Prostate gland (tissue), 2 donors: ENCODE measurements around the gene RPS3. TPM values are rescaled to one million over a fixed set of nuclear protein-coding genes. Genes with fewer than 3 reads are reported as not detected.
A peak's percentile ranks its signal among the peaks of the same experiment; 100 is the strongest.

Experiments used
- DNase-seq: peaks from one replicate; pipeline ENCODE4 v3.0.0-alpha.2; 2019; ENCODE audit warnings: low spot score
- H3K27ac ChIP-seq, 2 donors: fragments of 200-600 bp; sonication (generic); 2 replicates each; pipeline ENCODE4 v1.5.1; 2017 to 2019
- H3K27me3 ChIP-seq: fragments of 200-600 bp; sonication (generic); replicated peaks from 2 replicates; pipeline ENCODE4 v1.5.1; 2019; ENCODE audit not compliant: insufficient read depth
- H3K36me3 ChIP-seq, 2 donors: fragments of 200-600 bp; sonication (generic); 1 replicate in 1 of 2; 2 replicates in 1 of 2; pipeline versions ENCODE4 v1.5.1 to v1.8.1; 2017 to 2019
- H3K4me1 ChIP-seq: fragments of 200-600 bp; sonication (generic); replicated peaks from 2 replicates; pipeline ENCODE4 v1.5.1; 2019
- H3K4me3 ChIP-seq, 2 donors: fragments of 200-600 bp; sonication (generic); 2 replicates each; pipeline ENCODE4 v1.5.1; 2017 to 2019
- H3K9me3 ChIP-seq: fragments of 200-600 bp; sonication (generic); 2 replicates; pipeline ENCODE4 v1.5.1; 2017
- CTCF ChIP-seq, 4 experiments: fragments of 200-600 bp in 2 of 4; fragments of 450-650 bp in 2 of 4; sonication (generic) in 2 of 4; IDR thresholded peaks; 1 replicate in 3 of 4; 2 replicates in 1 of 4; pipeline ENCODE4 v1.5.1; 2016 to 2019; ENCODE audit warnings: antibody characterized with exemption in 4 of 4, mild to moderate bottlenecking in 2 of 4, moderate library complexity in 2 of 4
- POLR2A ChIP-seq: fragments of 450-650 bp; IDR thresholded peaks from one replicate; pipeline ENCODE4 v1.6.1; 2016; ENCODE audit warnings: antibody characterized with exemption, mild to moderate bottlenecking
- POLR2AphosphoS5 ChIP-seq: sonication (generic); formaldehyde crosslinking; IDR thresholded peaks from one replicate; pipeline ENCODE4 v1.6.1; 2017; ENCODE audit warnings: antibody characterized with exemption
- WGBS: methylation state at CpG from one replicate; pipeline ENCODE4 v1.1.5; 2018; 5-methylcytosine and 5-hydroxymethylcytosine counted together
- intact Hi-C: fragments of 100-400 bp; cut with DNase I; formaldehyde crosslinking; loops from one replicate; pipeline ENCODE4 v1.14.2; 2022
- total RNA-seq, 2 donors: library from RNA; depleted of rRNA; stranded (reverse); fragments of >200 nt; gene quantifications; one replicate each; pipeline ENCODE4 v1.1.0, GENCODE V29; 2016

RPS3 gene
- total RNA-seq, 2 donors from 2014 or later, result 890 to 1,636 TPM

- WGBS, result 29% methylated on average over 7 of the region's 7 CpGs
- no peak overlapping the region for H3K27ac ChIP-seq
- H3K4me1 ChIP-seq, result no peaks in the 10 kb centered on the region
- intact Hi-C loops, result no loop called here
- H3K4me3 ChIP-seq, result no peak overlapping the region
- DNase-seq, result peak; percentile 34
- H3K9me3 ChIP-seq, result no peaks in the 10 kb centered on the region
- no peaks in the 10 kb centered on the region for H3K27me3 ChIP-seq
- no peaks in the 10 kb centered on the region for H3K36me3 ChIP-seq
- TF ChIP-seq CTCF (IDR thresholded peaks at IDR 0.05), result no peak
- no peak for TF ChIP-seq POLR2AphosphoS5
- no peak for TF ChIP-seq POLR2A
Measured at GRCh38 chr11:75441804-75442132, 42.5 kb downstream of the RPS3 start.

- 81% methylated on average over 15 of the region's 15 CpGs for WGBS
- TF ChIP-seq POLR2AphosphoS5 (no peak), CTCF (IDR thresholded peaks at IDR 0.05) (no peak), POLR2A (no peak)
- Histone ChIP-seq H3K4me1 (no peaks in the 10 kb centered on the region), H3K9me3 (no peaks in the 10 kb centered on the region), H3K36me3 (no peaks in the 10 kb centered on the region), H3K27ac (no peak overlapping the region), H3K4me3 (no peak overlapping the region), H3K27me3 (no peaks in the 10 kb centered on the region)
- no peak for DNase-seq
- intact Hi-C loops, result no loop called here
Measured at GRCh38 chr11:75442161-75442885, 43.0 kb downstream of the RPS3 start.

- no peak overlapping the region for H3K4me3 ChIP-seq
- no peaks in the 10 kb centered on the region for H3K36me3 ChIP-seq
- WGBS, result 81% methylated on average over 12 of the region's 12 CpGs
- no peak for TF ChIP-seq POLR2A
- no peak for TF ChIP-seq POLR2AphosphoS5
- no peak overlapping the region for H3K27ac ChIP-seq
- no peaks in the 10 kb centered on the region for H3K27me3 ChIP-seq
- no peak for DNase-seq
- no peaks in the 10 kb centered on the region for H3K4me1 ChIP-seq
- intact Hi-C loops, result no loop called here
- no peaks in the 10 kb centered on the region for H3K9me3 ChIP-seq
Measured at GRCh38 chr11:75443043-75443442, 43.7 kb downstream of the RPS3 start.

- Histone ChIP-seq H3K27ac (no peak overlapping the region), H3K9me3 (no peaks in the 10 kb centered on the region), H3K36me3 (no peaks in the 10 kb centered on the region), H3K4me3 (no peak overlapping the region), H3K4me1 (no peaks in the 10 kb centered on the region), H3K27me3 (no peaks in the 10 kb centered on the region)
- intact Hi-C loops, result loop anchor here (1.0 to 2.0 kb wide), 2 partner anchors 37 to 87 kb away; no protein-coding TSS in a partner anchor
- WGBS, result 6% methylated on average over 6 of the region's 6 CpGs
- TF ChIP-seq POLR2A (no peak), POLR2AphosphoS5 (no peak), CTCF (IDR thresholded peaks at IDR 0.05) (peak; percentile 95 to 98 (median 96))
- DNase-seq, result peak; percentile 64
Measured at GRCh38 chr11:75445315-75445953, 46.1 kb downstream of the RPS3 start.

GRCh38 chr11:75447415-75447814 lies 48.1 kb downstream of the RPS3 start:
- Histone ChIP-seq H3K27me3 (no peaks in the 10 kb centered on the region), H3K4me1 (no peaks in the 10 kb centered on the region), H3K4me3 (no peak overlapping the region), H3K36me3 (no peaks in the 10 kb centered on the region), H3K9me3 (no peaks in the 10 kb centered on the region), H3K27ac (no peak overlapping the region)
- no peak for DNase-seq
- 68% methylated on average over 5 of the region's 5 CpGs for WGBS
- TF ChIP-seq POLR2AphosphoS5, result no peak
- no peak for TF ChIP-seq CTCF (IDR thresholded peaks at IDR 0.05)
- TF ChIP-seq POLR2A, result no peak
- intact Hi-C loops, result no loop called here
